Stomach (tissue), 4 donors: ENCODE results near the gene OGFR.
A peak's percentile ranks its signal among the peaks of the same experiment; 100 is the strongest.

ENCODE experiments used
- CTCF ChIP-seq, 7 experiments: fragments of 450-650 bp in 4 of 7; fragments of 200-600 bp in 3 of 7; sonication (generic) in 3 of 7; IDR thresholded peaks; one replicate each; pipeline ENCODE4 v1.5.1; 2016 to 2019; ENCODE audit warnings: antibody characterized with exemption in 7 of 7, control low read depth in 2 of 7, mild to moderate bottlenecking in 1 of 7
- EP300 ChIP-seq: sonication (generic); formaldehyde crosslinking; IDR thresholded peaks from one replicate; pipeline ENCODE4 v1.6.1; 2017; ENCODE audit warnings: antibody characterized with exemption
- POLR2AphosphoS5 ChIP-seq, 3 donors: sonication (generic); formaldehyde crosslinking; IDR thresholded peaks; one replicate each; pipeline ENCODE4 v1.6.1; 2016; ENCODE audit warnings: antibody characterized with exemption in 3 of 3

GRCh38 chr20:62795023-62795761 is 9.4 kb upstream of the OGFR start:
- TF ChIP-seq CTCF (IDR thresholded peaks at IDR 0.05) (no peak), EP300 (no peak), POLR2AphosphoS5 (IDR thresholded peaks at IDR 0.05) (peak in 1 of 3 donors; percentile 15)
